GM12878 (cell line): Measurements from ENCODE around the gene ZDHHC11. TPM values are rescaled to one million over a fixed set of nuclear protein-coding genes. Genes with fewer than 3 reads are reported as not detected.

Experiments used
- ATAC-seq: fragments of 200-7000 bp; cut with Tn5 transposase; 3 replicates; pipeline ENCODE4 v1.9.1; 2020; ENCODE audit warnings: mild to moderate bottlenecking, moderate library complexity
- BruUV-seq: library from RNA; stranded (reverse); fragments of 400-500 nt; replicated peaks from 2 replicates; lab custom pipeline; 2021; lab: Mats Ljungman, UMichigan
- CTCF ChIA-PET: fragments of 300-600 bp; sonication (Branson Sonifier 250); formaldehyde crosslinking; extraction: SDS; loops from one replicate; lab custom pipeline; 2021; ENCODE audit warnings: inconsistent platforms; lab: Yijun Ruan, JAX
- POLR2A ChIA-PET: fragments of 350-600 bp; formaldehyde crosslinking; extraction: SDS; loops from one replicate; lab custom pipeline; 2021; ENCODE audit warnings: inconsistent platforms; lab: Charles Lee
- RAD21 ChIA-PET: fragments of 300-600 bp; sonication (Branson Sonifier 250); formaldehyde crosslinking; loops from one replicate; lab custom pipeline; 2023; ENCODE audit warnings: antibody characterized with exemption; ENCODE audit not compliant: unreplicated experiment; lab: Charles Lee
- SMC1A ChIA-PET: fragments of 300-600 bp; sonication (Branson Sonifier 250); formaldehyde crosslinking; loops from one replicate; lab custom pipeline; 2023; ENCODE audit not compliant: unreplicated experiment, uncharacterized antibody; lab: Charles Lee
- DNase-seq: peaks from one replicate; pipeline ENCODE4 v3.0.0-alpha.2; 2011; ENCODE audit warnings: low read depth, low spot score
- FAIRE-seq: peaks from 3 replicates; lab custom pipeline; 2011; peaks lifted over from hg19 to GRCh38; lab: Jason Lieb, UNC
- H2AFZ ChIP-seq: 2 replicates; pipeline ENCODE4 v1.6.0; 2011; ENCODE audit warnings: low read depth, low read length, control low read depth; ENCODE audit not compliant: control insufficient read depth
- H3K27ac ChIP-seq: 2 replicates; pipeline ENCODE4 v1.5.1; 2011; ENCODE audit warnings: control low read depth; ENCODE audit not compliant: control insufficient read depth, insufficient read depth
- H3K27me3 ChIP-seq, 2 experiments: replicated peaks in 1 of 2; 2 replicates each; pipeline versions ENCODE4 v1.6.0 to v1.6.1; 2011; ENCODE audit warnings: low read length in 1 of 2; ENCODE audit not compliant: control insufficient read depth in 2 of 2, insufficient read depth in 2 of 2
- H3K36me3 ChIP-seq, 2 experiments: 2 replicates each; pipeline ENCODE4 v1.5.1; 2011; ENCODE audit warnings: low read length in 1 of 2; ENCODE audit not compliant: control insufficient read depth in 2 of 2, insufficient read depth in 2 of 2
- H3K4me1 ChIP-seq: 2 replicates; pipeline ENCODE4 v1.6.1; 2011; ENCODE audit warnings: mild to moderate bottlenecking, low read length, moderate library complexity, mixed read lengths; ENCODE audit not compliant: control insufficient read depth, insufficient read depth
- H3K4me2 ChIP-seq: 2 replicates; pipeline ENCODE4 v1.6.0; 2011; ENCODE audit warnings: control low read depth; ENCODE audit not compliant: control insufficient read depth, insufficient read depth
- H3K4me3 ChIP-seq: fragments of 200-600 bp; sonication (generic); 2 replicates; pipeline ENCODE4 v1.5.1; 2016
- H3K79me2 ChIP-seq: 2 replicates; pipeline ENCODE4 v1.6.0; 2011; ENCODE audit warnings: low read length; ENCODE audit not compliant: control insufficient read depth, insufficient read depth
- H3K9ac ChIP-seq: 2 replicates; pipeline ENCODE4 v1.8.0; 2011; ENCODE audit warnings: low read length, control low read depth, mixed read lengths; ENCODE audit not compliant: control insufficient read depth, insufficient read depth
- H3K9me3 ChIP-seq: replicated peaks from 3 replicates; pipeline ENCODE4 v1.5.1; 2011; ENCODE audit warnings: mild to moderate bottlenecking, low read length; ENCODE audit not compliant: control insufficient read depth, insufficient read depth
- H4K20me1 ChIP-seq: 2 replicates; pipeline ENCODE4 v1.6.0; 2011; ENCODE audit not compliant: control insufficient read depth, insufficient read depth
- CEBPB ChIP-seq, 2 experiments: fragments of 150-350 bp in 1 of 2; IDR thresholded peaks; 2 replicates each; pipeline ENCODE4 v1.6.1; 2012 to 2014; ENCODE audit warnings: low read depth in 2 of 2, low read length in 2 of 2, borderline replicate concordance in 1 of 2, inconsistent platforms in 1 of 2
- CREM ChIP-seq: IDR thresholded peaks from 2 replicates; pipeline ENCODE4 v1.6.1; 2014; ENCODE audit warnings: antibody characterized with exemption, low read depth
- EGR1 ChIP-seq, 2 experiments: IDR thresholded peaks; 1 replicate in 1 of 2; 2 replicates in 1 of 2; pipeline ENCODE4 v1.6.1; 2011 to 2012; ENCODE audit warnings: low read depth in 2 of 2, low read length in 2 of 2, borderline replicate concordance in 1 of 2, mild to moderate bottlenecking in 1 of 2, moderate library complexity in 1 of 2
- FOXM1 ChIP-seq: IDR thresholded peaks from 2 replicates; pipeline ENCODE4 v1.6.1; 2012; ENCODE audit warnings: low read depth, mild to moderate bottlenecking, inconsistent platforms, low read length, moderate library complexity
- IRF4 ChIP-seq: IDR thresholded peaks from 2 replicates; pipeline ENCODE4 v1.6.1; 2011; ENCODE audit warnings: low read depth, low read length
- MEF2A ChIP-seq: IDR thresholded peaks from 2 replicates; pipeline ENCODE4 v1.6.1; 2011; ENCODE audit warnings: low read depth, mild to moderate bottlenecking, low read length, moderate library complexity; ENCODE audit not compliant: insufficient read depth
- NR2F1 ChIP-seq: fragments of 450-650 bp; conservative IDR thresholded peaks from 2 replicates; pipeline ENCODE4 v1.6.1; 2017; ENCODE audit warnings: mild to moderate bottlenecking
- PAX8 ChIP-seq: fragments of 450-650 bp; IDR thresholded peaks from 2 replicates; pipeline ENCODE4 v1.6.1; 2017; ENCODE audit warnings: mild to moderate bottlenecking, moderate library complexity
- RAD51 ChIP-seq: fragments of 450-650 bp; IDR thresholded peaks from 2 replicates; pipeline ENCODE4 v1.6.1; 2016; ENCODE audit warnings: moderate library complexity, mild to moderate bottlenecking, inconsistent platforms
- RELA ChIP-seq: fragments of 450-650 bp; IDR thresholded peaks from 2 replicates; pipeline ENCODE4 v1.8.0; 2014; ENCODE audit warnings: borderline replicate concordance; ENCODE audit not compliant: partially characterized antibody
- SIX5 ChIP-seq: IDR thresholded peaks from 2 replicates; pipeline ENCODE4 v1.6.1; 2011; ENCODE audit warnings: mild to moderate bottlenecking, low read depth, low read length, moderate library complexity; ENCODE audit not compliant: severe bottlenecking
- SUZ12 ChIP-seq: fragments of 200-600 bp; sonication (generic); IDR thresholded peaks from one replicate; pipeline ENCODE4 v1.6.1; 2018; ENCODE audit warnings: antibody characterized with exemption, mild to moderate bottlenecking; ENCODE audit not compliant: unreplicated experiment
- WGBS: methylation state at CpG from one replicate; pipeline ENCODE4 v1.1.6; 2016; ENCODE audit warnings: low lambda C conversion rate; ENCODE audit not compliant: insufficient replicate concordance, insufficient coverage; ENCODE audit errors: missing lambda C conversion rate; 5-methylcytosine and 5-hydroxymethylcytosine counted together
- in situ Hi-C: fragments of 300-500 bp; cut with MboI; formaldehyde crosslinking; loops from 9 replicates; pipeline ENCODE4 v1.14.3; 2018; ENCODE audit warnings: mixed read lengths
- intact Hi-C: fragments of 100-400 bp; cut with micrococcal nuclease; formaldehyde crosslinking; loops from one replicate; pipeline ENCODE4 v1.14.2; 2022; ENCODE audit not compliant: unreplicated experiment
- polyA plus RNA-seq, 11 experiments: library from polyadenylated mRNA; depleted of rRNA in 4 of 11; unstranded in 6 of 11; stranded (reverse) in 5 of 11; fragments of >200 nt; fragmentation: Nextera tagmentation in 4 of 11; fragmentation: Illumina TruSeq in 1 of 11; extraction: Ambion mirVana in 4 of 11; extraction: Trizol in 1 of 11; gene quantifications; 1 replicate in 1 of 11; 2 replicates in 10 of 11; pipeline versions ENCODE4 v1.2.1 to v1.2.3, GENCODE V29; 2011 to 2016; ENCODE audit warnings: inconsistent platforms in 2 of 11, missing spikeins in 2 of 11, low read depth in 1 of 11
- total RNA-seq, 4 experiments: library from RNA; depleted of rRNA in 3 of 4; stranded (reverse); fragments of >200 nt in 3 of 4; fragmentation: Illumina TruSeq in 1 of 4; extraction: Trizol in 1 of 4; gene quantifications; 2 replicates each; pipeline versions ENCODE4 v1.2.1 to v1.2.3, GENCODE V29; 2013 to 2021
- TF ChIP-seq, protein P1 (sequence below): fragments of 150-350 bp; IDR thresholded peaks from 2 replicates; pipeline ENCODE4 v1.6.1; 2016; ENCODE audit warnings: low read depth, low read length
- TF ChIP-seq, protein P2 (sequence below): fragments of 450-650 bp; IDR thresholded peaks from 2 replicates; pipeline ENCODE4 v1.6.1; 2017; ENCODE audit warnings: antibody characterized with exemption, mild to moderate bottlenecking, moderate library complexity
- TF ChIP-seq, protein P3 (sequence below): fragments of 450-650 bp; IDR thresholded peaks from 2 replicates; pipeline ENCODE4 v1.6.1; 2016; ENCODE audit warnings: mild to moderate bottlenecking

Gene ZDHHC11
- total and polyA plus RNA-seq, 10 of the 15 experiments (the other 5 are each of a cell fraction or from before 2014, with no cell fraction given), result 0.04 to 1.4 (median 0.30) TPM

DNA sequence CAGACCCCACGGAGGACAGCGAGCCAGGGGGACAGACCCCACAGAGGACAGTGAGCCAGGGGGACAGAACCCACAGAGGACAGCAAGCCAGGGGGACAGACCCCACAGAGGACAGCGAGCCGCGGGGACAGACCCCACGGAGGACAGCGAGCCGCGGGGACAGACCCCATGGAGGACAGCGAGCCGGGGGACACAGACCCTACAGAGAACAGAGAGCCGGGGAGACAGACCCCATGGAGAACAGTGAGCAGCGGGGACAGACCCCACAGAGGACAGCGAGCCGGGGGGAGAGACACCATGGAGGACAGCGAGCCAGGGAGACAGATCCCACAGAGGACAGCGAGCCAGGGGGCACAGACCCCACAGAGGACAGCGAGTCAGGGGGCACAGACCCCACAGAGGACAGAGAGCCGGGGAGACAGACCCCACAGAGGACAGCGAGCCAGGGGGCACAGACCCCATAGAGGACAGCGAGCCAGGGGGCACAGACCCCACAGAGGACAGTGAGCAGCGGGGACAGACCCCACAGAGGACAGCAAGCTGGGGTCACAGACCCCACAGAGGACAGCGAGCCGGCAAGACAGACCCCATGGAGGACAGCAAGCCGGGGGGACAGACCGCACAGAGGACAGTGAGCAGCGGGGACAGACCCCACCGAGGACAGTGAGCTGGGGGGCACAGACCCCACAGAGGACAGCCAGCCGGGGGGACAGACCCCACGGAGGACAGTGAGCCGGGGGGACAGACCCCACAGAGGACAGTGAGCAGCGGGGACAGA lies 4.4 kb upstream of the ZDHHC11 start:
- intact Hi-C loops, result no loop called here
- CTCF ChIA-PET, result no interaction called here
- Histone ChIP-seq H3K4me1 (no peaks in the 10 kb centered on the region), H3K27me3 (no peaks in the 10 kb centered on the region), H3K36me3 (no peaks in the 10 kb centered on the region), H3K4me3 (no peak overlapping the region), H4K20me1 (no peaks in the 10 kb centered on the region), H3K9ac (no peak overlapping the region), H3K4me2 (no peak overlapping the region), H2AFZ (no peak overlapping the region), H3K27ac (no peak overlapping the region), H3K9me3 (no peaks in the 10 kb centered on the region), H3K79me2 (no peaks in the 10 kb centered on the region)
- no TSS peak for BruUV-seq
- DNase-seq, result no peak
- 84% methylated on average over 28 of the region's 32 CpGs for WGBS
- in situ Hi-C loops, result loop anchor here (5.0 kb wide), 1 partner anchor 103 kb away; no protein-coding TSS in a partner anchor
- POLR2A ChIA-PET, result no interaction called here
- RAD21 ChIA-PET, result no interaction called here
- no peak for FAIRE-seq
- ATAC-seq, result no peak
- SMC1A ChIA-PET, result no interaction called here
- TF ChIP-seq SUZ12, result no peak
- TF ChIP-seq MEF2A, result no peak
- no peak for TF ChIP-seq SIX5
- TF ChIP-seq, protein P1, sequence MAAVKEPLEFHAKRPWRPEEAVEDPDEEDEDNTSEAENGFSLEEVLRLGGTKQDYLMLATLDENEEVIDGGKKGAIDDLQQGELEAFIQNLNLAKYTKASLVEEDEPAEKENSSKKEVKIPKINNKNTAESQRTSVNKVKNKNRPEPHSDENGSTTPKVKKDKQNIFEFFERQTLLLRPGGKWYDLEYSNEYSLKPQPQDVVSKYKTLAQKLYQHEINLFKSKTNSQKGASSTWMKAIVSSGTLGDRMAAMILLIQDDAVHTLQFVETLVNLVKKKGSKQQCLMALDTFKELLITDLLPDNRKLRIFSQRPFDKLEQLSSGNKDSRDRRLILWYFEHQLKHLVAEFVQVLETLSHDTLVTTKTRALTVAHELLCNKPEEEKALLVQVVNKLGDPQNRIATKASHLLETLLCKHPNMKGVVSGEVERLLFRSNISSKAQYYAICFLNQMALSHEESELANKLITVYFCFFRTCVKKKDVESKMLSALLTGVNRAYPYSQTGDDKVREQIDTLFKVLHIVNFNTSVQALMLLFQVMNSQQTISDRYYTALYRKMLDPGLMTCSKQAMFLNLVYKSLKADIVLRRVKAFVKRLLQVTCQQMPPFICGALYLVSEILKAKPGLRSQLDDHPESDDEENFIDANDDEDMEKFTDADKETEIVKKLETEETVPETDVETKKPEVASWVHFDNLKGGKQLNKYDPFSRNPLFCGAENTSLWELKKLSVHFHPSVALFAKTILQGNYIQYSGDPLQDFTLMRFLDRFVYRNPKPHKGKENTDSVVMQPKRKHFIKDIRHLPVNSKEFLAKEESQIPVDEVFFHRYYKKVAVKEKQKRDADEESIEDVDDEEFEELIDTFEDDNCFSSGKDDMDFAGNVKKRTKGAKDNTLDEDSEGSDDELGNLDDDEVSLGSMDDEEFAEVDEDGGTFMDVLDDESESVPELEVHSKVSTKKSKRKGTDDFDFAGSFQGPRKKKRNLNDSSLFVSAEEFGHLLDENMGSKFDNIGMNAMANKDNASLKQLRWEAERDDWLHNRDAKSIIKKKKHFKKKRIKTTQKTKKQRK, result no peak
- TF ChIP-seq, protein P2, sequence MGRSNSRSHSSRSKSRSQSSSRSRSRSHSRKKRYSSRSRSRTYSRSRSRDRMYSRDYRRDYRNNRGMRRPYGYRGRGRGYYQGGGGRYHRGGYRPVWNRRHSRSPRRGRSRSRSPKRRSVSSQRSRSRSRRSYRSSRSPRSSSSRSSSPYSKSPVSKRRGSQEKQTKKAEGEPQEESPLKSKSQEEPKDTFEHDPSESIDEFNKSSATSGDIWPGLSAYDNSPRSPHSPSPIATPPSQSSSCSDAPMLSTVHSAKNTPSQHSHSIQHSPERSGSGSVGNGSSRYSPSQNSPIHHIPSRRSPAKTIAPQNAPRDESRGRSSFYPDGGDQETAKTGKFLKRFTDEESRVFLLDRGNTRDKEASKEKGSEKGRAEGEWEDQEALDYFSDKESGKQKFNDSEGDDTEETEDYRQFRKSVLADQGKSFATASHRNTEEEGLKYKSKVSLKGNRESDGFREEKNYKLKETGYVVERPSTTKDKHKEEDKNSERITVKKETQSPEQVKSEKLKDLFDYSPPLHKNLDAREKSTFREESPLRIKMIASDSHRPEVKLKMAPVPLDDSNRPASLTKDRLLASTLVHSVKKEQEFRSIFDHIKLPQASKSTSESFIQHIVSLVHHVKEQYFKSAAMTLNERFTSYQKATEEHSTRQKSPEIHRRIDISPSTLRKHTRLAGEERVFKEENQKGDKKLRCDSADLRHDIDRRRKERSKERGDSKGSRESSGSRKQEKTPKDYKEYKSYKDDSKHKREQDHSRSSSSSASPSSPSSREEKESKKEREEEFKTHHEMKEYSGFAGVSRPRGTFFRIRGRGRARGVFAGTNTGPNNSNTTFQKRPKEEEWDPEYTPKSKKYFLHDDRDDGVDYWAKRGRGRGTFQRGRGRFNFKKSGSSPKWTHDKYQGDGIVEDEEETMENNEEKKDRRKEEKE, result no peak
- no peak for TF ChIP-seq FOXM1
- no peak for TF ChIP-seq RELA
- TF ChIP-seq CREM, result no peak
- no peak for TF ChIP-seq NR2F1
- TF ChIP-seq, protein P3, sequence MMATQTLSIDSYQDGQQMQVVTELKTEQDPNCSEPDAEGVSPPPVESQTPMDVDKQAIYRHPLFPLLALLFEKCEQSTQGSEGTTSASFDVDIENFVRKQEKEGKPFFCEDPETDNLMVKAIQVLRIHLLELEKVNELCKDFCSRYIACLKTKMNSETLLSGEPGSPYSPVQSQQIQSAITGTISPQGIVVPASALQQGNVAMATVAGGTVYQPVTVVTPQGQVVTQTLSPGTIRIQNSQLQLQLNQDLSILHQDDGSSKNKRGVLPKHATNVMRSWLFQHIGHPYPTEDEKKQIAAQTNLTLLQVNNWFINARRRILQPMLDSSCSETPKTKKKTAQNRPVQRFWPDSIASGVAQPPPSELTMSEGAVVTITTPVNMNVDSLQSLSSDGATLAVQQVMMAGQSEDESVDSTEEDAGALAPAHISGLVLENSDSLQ, result no peak
- no peak for TF ChIP-seq EGR1 (IDR thresholded peaks at IDR 0.05; ENCODE audit: borderline replicate concordance in 1 of 2, low read depth in 2 of 2, low read length in 2 of 2)
- no peak for TF ChIP-seq IRF4
- TF ChIP-seq PAX8, result no peak
- TF ChIP-seq RAD51, result no peak
- no peak for TF ChIP-seq CEBPB (IDR thresholded peaks at IDR 0.05; ENCODE audit: borderline replicate concordance in 1 of 2, low read depth in 2 of 2, low read length in 2 of 2)
